H54 (cell line): ENCODE results near the gene PPIL6.

ENCODE experiments used
- DNase-seq: peaks from one replicate; pipeline ENCODE4 v3.0.0; 2011; ENCODE audit warnings: low spot score, mixed read lengths; ENCODE audit not compliant: insufficient read length
- FAIRE-seq: peaks from 3 replicates; lab custom pipeline; 2011; peaks lifted over from hg19 to GRCh38; lab: Jason Lieb, UNC
- POLR2A ChIP-seq: IDR thresholded peaks from 2 replicates; pipeline ENCODE4 v1.6.1; 2011; ENCODE audit warnings: low read depth, mild to moderate bottlenecking, low read length

The PPIL6 gene

DNA sequence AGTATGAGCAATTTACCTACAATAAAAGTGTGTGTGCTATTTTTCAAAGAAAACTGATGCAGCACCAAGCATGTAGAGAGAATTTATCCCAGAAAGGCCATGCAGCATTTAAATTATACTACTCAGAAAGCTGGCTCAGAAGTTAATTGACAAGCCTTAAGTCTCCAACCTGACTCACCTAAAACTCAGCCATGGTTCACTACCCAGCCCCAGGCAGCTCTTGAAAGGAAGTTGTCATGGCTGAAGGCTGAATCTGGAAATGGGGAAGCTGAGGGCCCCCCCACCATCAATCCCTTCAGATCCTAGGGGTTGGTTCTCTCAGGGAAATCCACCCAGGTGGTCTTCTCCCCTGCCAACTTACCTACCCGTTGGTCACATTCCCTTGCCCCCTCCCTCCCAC lies 19.7 kb downstream of the PPIL6 start:
- TF ChIP-seq POLR2A = no peak
- DNase-seq = no peak
- FAIRE-seq = peak; percentile 20

GRCh38 chr6:109417646-109418045 lies 22.8 kb downstream of the PPIL6 start:
- no peak for TF ChIP-seq POLR2A
- no peak for FAIRE-seq
- DNase-seq = no peak

- FAIRE-seq (no peak), DNase-seq (no peak)
- TF ChIP-seq POLR2A = no peak
Measured at GRCh38 chr6:109411034-109411433, 29.4 kb downstream of the PPIL6 start.

GRCh38 chr6:109406196-109406595 lies 34.2 kb downstream of the PPIL6 start:
- FAIRE-seq (no peak), DNase-seq (no peak)
- TF ChIP-seq POLR2A = no peak

GRCh38 chr6:109397020-109397419 lies 43.4 kb downstream of the PPIL6 start:
- DNase-seq (no peak), FAIRE-seq (no peak)
- TF ChIP-seq POLR2A = no peak

- FAIRE-seq (no peak), DNase-seq (no peak)
- TF ChIP-seq POLR2A = no peak
Measured at GRCh38 chr6:109396046-109396718, 44.2 kb downstream of the PPIL6 start.

DNA sequence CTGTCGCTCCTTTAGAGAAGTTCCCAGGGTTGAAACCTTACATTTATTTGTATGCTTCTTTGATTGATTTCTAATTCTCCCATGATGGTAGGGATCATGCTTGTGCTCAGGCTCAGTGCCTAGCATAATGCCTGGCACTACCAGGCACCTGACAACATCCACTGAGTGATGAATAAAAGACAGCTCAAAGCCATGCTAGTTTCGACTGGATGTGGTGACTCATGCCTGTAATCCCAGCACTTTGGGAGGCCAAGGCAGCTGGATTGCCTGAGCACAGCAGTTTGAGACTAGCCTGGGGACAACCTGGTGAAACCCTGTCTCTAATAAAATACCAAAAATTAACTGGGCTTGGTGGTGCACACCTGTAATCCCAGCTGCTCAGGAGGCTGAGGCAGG lies 46.5 kb downstream of the PPIL6 start:
- peak; percentile 15 for FAIRE-seq

GRCh38 chr6:109393157-109393885 lies 47.1 kb downstream of the PPIL6 start:
- TF ChIP-seq POLR2A = no peak
- FAIRE-seq (no peak), DNase-seq (no peak)

More for the DNA sequence above, 46.5 kb downstream of the PPIL6 start:
- DNase-seq = no peak
- TF ChIP-seq POLR2A = no peak

DNA sequence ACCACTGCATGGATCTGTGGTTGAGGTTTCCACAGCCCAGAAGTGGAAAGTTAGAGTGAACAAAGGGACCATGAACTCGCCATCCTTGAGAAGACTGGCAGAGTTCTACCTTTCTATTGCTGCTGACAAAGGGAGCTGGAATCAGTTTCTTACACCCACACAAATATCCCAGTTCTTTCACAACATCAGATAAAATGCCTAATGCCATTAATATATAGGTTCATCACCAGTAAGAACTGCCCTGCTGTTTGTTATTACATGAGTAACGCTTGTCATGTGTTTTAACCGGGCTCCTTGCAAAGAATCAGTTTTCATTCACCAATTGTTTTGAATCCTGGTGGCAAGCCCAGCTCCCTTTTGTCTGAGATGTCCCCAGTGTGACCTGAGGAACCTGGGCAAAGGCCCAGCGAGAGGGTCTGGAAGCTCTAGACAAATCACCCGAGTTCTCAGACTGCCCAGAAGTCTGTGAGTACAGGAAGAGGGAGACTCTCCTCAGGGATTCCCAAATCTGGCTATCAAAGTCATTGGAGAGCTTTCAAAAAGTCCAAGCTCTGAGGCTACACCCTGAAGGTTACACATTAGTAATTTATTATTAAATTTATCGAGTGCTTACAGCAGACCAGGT lies 50.7 kb downstream of the PPIL6 start:
- no peak for TF ChIP-seq POLR2A
- DNase-seq (no peak), FAIRE-seq (no peak)

- no peak for TF ChIP-seq POLR2A
- no peak for DNase-seq
- FAIRE-seq = no peak
Measured at GRCh38 chr6:109388265-109388664, 52.2 kb downstream of the PPIL6 start.

GRCh38 chr6:109383438-109383940 lies 56.9 kb downstream of the PPIL6 start:
- FAIRE-seq = no peak
- no peak for TF ChIP-seq POLR2A
- DNase-seq = no peak

DNA sequence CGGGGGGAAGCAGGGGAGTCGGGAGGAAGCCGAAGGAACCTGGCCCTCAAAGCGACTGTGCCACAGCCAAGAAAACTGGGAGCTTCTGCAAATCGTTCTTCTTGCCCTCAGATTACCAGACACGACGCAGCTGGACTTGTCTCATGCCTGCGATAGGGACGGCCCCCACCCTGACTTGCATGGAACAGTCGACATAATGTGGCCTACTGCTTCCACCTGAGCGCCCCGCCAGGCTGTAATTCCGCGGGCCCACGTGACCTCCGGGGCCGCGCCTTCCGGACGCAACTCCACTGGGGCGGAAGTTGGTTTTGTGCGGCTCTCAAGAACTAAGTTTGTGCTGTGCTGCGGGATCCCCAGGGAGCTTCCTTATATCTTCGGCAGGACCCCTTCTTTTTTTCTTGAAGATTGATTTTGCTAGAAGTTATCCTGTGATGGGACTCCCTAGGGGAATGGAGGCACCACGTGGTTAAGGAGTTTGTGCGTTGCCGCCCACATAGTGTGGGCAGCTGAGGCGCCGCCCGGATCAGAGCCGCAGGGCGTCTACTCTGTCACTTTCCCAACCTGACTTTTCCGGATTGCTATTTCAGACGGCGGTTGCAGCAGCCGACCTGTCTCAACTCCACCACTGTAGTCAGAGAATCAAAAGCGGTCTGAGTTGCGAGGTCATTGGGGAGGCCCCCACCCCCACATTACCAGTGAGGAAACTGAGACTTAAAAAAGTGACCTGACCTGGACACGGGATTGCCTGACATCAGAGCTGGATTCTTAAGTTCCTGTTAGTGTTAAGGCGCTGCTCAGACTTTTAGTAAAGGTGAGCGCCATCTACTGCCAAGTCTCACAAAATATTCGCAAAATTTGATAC lies 57.6 kb downstream of the PPIL6 start:
- peak; percentile 63 for DNase-seq
- no peak for FAIRE-seq
- no peak for TF ChIP-seq POLR2A
